ENCODE results near the gene COL20A1. TPM values are rescaled to one million over a fixed set of nuclear protein-coding genes. Genes with fewer than 3 reads are reported as not detected.

The COL20A1 gene
- total RNA-seq, 6 experiments from 2014 or later, result not detected

DNA sequence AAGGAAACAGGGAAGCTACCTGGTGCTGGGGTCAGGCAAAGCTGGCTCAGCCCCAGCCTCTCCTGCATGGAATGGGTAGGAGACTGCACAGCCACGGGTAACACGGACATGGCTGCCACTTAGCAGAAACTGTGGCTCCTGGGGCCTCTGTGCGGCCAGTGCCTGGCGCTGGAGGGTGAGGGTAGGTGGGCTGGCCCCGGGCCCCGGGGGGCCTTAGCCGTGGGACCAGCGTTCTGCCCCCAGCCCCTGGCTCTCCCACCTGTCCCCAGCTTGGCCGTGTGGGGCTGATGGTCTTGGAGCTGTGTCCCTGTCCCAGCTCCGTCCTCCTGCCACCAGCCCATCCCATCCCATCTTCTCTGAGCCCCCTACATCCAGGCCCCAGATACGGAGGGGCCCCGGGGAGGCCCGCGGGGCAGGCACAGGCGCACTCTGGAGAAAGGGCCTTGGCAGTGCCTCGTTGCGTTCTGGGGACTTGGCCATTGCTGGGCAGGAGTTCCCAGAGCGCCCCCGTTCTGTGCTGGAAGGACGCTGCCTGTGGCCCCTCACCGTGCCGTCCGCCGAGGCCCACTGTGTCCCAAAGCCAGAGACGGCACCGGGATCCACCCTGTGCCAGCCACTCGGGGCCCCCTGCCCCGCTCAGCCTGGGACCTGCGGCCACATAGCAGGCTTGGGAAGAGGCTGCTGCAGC is 56.0 kb downstream of the COL20A1 start:
- Histone ChIP-seq H3K27ac (no peak overlapping the region), H3K9me3 (no peaks in the 10 kb centered on the region), H3K4me1 (no peaks in the 10 kb centered on the region), H3K36me3 (no peaks in the 10 kb centered on the region), H3K27me3 (no peaks in the 10 kb centered on the region), H3K4me3 (no peak overlapping the region)
- peak in 1 of 3 donors; percentile 45 for DNase-seq
- no peak for ATAC-seq
- WGBS (ENCODE audit: insufficient coverage, low coverage, low lambda C conversion rate, missing lambda C conversion rate), result no CpG with 5 or more reads among the region's 29 CpGs
- TF ChIP-seq POLR2A (IDR thresholded peaks at IDR 0.05), result no peak
- TF ChIP-seq, protein P1, sequence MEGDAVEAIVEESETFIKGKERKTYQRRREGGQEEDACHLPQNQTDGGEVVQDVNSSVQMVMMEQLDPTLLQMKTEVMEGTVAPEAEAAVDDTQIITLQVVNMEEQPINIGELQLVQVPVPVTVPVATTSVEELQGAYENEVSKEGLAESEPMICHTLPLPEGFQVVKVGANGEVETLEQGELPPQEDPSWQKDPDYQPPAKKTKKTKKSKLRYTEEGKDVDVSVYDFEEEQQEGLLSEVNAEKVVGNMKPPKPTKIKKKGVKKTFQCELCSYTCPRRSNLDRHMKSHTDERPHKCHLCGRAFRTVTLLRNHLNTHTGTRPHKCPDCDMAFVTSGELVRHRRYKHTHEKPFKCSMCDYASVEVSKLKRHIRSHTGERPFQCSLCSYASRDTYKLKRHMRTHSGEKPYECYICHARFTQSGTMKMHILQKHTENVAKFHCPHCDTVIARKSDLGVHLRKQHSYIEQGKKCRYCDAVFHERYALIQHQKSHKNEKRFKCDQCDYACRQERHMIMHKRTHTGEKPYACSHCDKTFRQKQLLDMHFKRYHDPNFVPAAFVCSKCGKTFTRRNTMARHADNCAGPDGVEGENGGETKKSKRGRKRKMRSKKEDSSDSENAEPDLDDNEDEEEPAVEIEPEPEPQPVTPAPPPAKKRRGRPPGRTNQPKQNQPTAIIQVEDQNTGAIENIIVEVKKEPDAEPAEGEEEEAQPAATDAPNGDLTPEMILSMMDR (IDR thresholded peaks at IDR 0.05), result no peak
- intact Hi-C loops (cut with DNase I), result no loop called here

DNA sequence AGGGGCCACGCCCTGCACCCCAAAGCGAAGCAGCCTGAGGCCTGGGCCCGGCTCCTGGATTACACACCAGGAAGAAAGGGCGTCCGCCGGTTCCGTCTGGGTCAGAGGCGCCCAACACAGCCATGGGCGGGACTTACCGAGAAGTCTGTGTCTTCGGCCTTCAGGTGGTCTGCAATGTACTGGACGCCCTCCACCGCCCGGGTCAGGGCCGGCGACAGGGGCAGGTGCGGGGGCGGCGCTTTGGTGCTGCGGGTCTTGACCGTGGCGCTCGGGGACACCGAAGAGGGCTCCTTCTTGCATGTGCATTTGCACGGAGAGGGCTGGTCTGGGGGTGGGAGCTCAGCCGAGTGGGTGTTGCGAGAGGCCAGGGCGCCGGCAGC is 56.5 kb downstream of the COL20A1 start:
- H3K4me1 ChIP-seq, result no peaks in the 10 kb centered on the region
- 60% methylated on average over 1 of the region's 29 CpGs for WGBS (ENCODE audit: insufficient coverage, low coverage, low lambda C conversion rate, missing lambda C conversion rate)
- no peak overlapping the region for H3K4me3 ChIP-seq
- no peaks in the 10 kb centered on the region for H3K9me3 ChIP-seq
- intact Hi-C loops (cut with DNase I), result no loop called here
- no peaks in the 10 kb centered on the region for H3K27me3 ChIP-seq
- TF ChIP-seq, protein P1 (IDR thresholded peaks at IDR 0.05), result no peak
- TF ChIP-seq POLR2A (IDR thresholded peaks at IDR 0.05), result no peak
- DNase-seq (peak in 1 of 3 donors; percentile 50), ATAC-seq (no peak)
- no peak overlapping the region for H3K27ac ChIP-seq
- H3K36me3 ChIP-seq, result no peaks in the 10 kb centered on the region

DNA sequence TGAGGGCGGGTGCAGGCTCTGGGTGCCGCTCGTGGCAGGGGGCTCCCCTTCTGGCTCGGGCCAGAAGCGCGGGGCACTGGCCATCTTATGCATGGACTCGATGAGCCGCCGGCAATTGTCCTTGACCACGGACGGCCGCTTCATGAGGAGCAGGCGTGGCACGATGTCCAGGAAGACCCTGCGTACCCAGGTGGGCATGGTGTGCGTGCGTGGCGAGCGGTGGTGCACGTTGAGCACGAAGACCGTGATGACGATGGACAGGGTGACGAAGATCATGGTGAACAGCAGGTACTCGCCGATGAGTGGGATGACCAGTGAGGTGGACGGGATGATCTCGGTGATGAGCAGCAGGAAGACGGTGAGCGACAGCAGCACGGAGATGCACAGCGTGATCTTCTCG is 57.2 kb downstream of the COL20A1 start:
- Histone ChIP-seq H3K36me3 (peaks cover 0 to under 1% (median 0%) of the 10 kb centered on the region in 4 donors), H3K27ac (no peak overlapping the region), H3K4me1 (no peaks in the 10 kb centered on the region), H3K27me3 (no peaks in the 10 kb centered on the region), H3K4me3 (no peak overlapping the region), H3K9me3 (no peaks in the 10 kb centered on the region)
- no peak for ATAC-seq
- DNase-seq, result peak in 1 of 3 donors; percentile 51
- TF ChIP-seq, protein P1 (IDR thresholded peaks at IDR 0.05), result no peak
- intact Hi-C loops (cut with DNase I), result no loop called here
- WGBS (ENCODE audit: insufficient coverage, low coverage, low lambda C conversion rate, missing lambda C conversion rate), result 97% methylated on average over 15 of the region's 33 CpGs

DNA sequence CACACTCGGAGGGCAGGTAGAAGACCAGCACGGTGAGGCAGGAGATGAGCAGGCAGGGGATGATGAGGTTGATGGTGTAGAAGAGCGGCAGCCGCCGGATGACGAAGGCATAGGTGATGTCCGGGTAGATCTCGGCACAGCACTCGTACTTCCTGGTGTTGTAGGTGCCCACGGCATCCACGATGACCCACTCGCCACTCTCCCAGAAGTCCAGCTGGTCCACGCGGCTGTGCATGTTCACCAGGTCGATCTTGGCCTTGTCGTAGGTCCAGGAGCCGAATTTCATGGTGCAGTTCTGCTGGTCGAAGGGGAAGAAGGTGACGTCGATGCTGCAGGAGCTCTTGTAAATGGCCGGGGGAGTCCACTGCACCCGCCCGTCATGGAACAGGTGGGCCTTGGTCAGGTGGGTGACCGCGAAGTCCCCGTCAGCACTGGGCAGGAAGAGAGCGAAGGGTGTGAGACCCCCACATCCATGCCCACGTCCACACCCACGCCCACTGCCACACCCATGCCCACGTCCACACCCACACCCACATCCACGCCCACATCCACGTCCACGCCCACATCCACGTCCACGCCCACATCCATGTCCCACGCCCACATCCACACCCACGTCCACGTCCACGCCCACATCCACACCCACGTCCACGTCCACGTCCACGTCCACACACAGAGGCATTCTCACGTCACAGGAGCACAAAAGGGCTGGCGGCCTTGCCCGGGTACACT is 57.8 kb downstream of the COL20A1 start:
- Histone ChIP-seq H3K4me1 (no peaks in the 10 kb centered on the region), H3K27ac (no peak overlapping the region), H3K4me3 (no peak overlapping the region), H3K27me3 (no peaks in the 10 kb centered on the region), H3K36me3 (peaks cover 0 to 3% (median 0%) of the 10 kb centered on the region in 4 donors), H3K9me3 (no peaks in the 10 kb centered on the region)
- ATAC-seq (peak in 1 of 4 donors; percentile 1), DNase-seq (peak in 1 of 3 donors; percentile 48)
- intact Hi-C loops (cut with DNase I), result no loop called here
- WGBS (ENCODE audit: insufficient coverage, low coverage, low lambda C conversion rate, missing lambda C conversion rate), result 71% methylated on average over 19 of the region's 46 CpGs
- no peak for TF ChIP-seq POLR2A (IDR thresholded peaks at IDR 0.05)
- TF ChIP-seq, protein P1 (IDR thresholded peaks at IDR 0.05), result no peak

Measured in right lobe of liver (tissue), 6 donors.